HS-5 (cell line): Measurements from ENCODE around the gene BRD1.

Experiments
- DNase-seq: peaks from one replicate; pipeline ENCODE4 v3.0.0-alpha.2; 2012; ENCODE audit warnings: low read depth

The BRD1 gene

GRCh38 chr22:49751966-49752597 is 75.6 kb downstream of the BRD1 start:
- DNase-seq = no peak

- no peak for DNase-seq
Observed at GRCh38 chr22:49751318-49751965, 76.2 kb downstream of the BRD1 start.

DNA sequence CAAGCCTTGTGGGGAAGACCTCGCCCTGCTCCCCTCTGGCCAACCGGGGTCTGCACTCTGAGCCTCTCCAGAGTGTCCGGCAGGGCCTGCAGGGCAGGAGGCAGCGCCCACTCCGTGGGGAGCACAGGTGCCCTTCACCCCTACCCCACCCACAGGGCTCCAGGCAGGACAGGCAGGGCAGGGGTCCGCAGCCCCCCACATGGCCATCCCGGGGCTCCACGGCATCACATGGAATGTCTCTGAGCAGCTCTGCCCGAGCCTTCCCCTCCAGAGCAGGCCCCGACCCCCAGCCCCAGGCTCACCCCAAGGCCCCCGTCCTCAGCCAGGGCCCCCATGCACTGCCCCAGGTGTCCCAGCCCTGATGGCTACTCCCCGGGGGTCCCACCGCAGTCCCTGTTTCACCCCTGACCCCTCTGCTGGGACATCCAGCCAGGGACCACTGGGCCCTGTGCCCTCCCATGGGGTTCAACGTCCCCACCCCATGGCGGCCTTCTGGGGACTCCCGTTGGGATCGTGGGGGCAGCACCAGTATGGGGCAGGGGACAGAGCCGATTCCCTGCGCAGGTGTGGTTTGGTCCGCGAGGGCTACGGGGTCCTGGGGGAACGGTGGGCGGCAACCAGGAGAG is 77.7 kb downstream of the BRD1 start:
- no peak for DNase-seq

GRCh38 chr22:49749227-49749626 is 78.4 kb downstream of the BRD1 start:
- DNase-seq = no peak

GRCh38 chr22:49748514-49748913 is 79.2 kb downstream of the BRD1 start:
- DNase-seq = no peak

DNA sequence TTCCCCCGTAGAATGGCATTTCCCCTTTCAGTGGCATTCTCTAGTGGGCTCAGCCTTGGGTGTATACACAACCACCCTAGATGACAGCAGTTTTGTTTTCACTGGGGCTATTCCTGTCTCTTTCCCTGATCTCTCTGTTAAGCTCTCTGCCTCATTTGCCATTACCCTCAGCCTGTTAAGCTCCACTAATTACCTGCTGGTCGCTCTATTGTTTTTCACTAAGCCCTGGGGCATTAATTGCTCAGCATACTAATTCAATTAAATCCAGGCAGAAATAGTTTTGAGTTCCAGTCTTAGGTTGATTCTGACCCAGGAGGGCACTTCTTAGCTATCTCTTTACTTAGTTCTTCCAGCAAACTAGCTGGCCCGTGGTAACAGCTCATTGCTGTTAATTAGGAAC is 80.0 kb downstream of the BRD1 start:
- no peak for DNase-seq

- no peak for DNase-seq
Observed at GRCh38 chr22:49747130-49747529, 80.5 kb downstream of the BRD1 start.

DNA sequence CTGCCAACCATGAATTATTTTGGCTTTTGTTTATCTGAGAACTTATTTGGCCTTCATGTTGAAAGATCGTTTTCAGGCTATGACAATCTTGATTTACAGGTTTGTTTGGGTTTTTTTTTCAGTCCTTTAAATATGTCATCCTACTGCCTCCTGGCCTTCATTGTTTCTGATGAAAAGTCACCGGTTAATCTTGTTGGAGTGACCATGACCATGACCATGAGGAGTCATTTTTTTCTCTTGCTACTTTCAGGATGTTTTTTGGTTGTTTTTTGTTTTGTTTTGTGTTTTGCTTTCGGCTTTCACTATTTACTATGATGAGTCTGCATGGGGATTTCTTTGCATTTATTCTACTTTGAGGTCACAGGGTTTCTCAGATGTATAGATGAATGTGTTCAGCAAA is 81.6 kb downstream of the BRD1 start:
- no peak for DNase-seq

DNA sequence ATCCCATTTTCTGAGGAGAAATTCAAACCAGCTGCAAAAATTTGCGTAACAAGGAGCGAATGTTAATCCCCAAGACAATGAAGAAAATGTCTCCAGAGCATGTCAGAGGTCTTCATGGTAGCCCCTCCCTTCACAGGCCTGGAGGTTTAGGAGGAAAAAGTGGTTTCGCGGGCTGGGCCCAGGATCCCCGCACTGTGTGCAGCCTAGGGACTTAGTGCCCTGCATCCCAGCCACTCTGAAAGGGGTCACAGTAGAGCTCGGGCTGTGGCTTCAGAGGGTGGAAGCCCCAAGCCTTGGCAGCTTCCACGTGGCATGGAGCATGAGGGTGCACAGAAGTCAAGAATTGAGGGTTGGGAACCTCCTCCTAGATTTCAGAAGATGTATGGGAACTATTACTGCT is 87.4 kb downstream of the BRD1 start:
- DNase-seq = no peak

DNA sequence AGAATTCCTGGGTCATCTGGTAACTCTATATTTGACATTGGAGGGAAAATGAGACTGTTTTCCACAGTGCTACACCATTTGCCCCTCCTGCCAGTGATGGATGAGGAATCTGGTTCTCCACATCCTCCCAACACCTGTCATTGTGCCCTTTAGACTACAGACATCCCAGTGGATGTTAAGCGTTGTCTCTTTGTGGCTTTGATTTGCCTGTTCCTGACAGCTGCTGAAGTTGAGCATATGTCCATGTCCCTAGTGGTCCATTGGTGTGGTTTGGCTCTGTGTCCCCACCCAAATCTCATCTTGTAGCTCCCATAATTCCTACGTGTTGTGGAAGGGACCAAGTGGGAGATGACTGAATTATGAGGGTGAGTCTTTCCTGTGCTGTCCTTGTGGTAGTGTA is 88.5 kb downstream of the BRD1 start:
- DNase-seq = no peak

GRCh38 chr22:49738566-49738965 is 89.1 kb downstream of the BRD1 start:
- DNase-seq = no peak

DNA sequence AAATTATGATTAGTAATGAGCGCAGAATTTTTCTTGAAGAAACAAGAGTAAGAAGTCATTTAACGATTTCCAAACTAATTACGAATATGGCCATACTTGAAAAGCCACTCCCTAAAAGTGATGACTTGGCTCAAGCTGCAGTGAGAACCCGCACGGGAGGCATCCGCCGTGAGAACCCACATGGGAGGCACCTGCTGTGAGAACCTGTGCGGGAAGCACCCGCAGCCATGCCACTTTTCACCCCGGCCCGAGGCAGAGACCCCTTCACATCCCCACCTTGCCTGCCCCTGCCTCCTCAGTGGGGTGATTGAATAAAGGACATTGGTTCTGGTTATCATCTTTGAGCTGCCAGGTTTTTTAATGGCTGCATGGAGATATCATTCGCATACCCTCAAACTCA is 89.7 kb downstream of the BRD1 start:
- no peak for DNase-seq

DNA sequence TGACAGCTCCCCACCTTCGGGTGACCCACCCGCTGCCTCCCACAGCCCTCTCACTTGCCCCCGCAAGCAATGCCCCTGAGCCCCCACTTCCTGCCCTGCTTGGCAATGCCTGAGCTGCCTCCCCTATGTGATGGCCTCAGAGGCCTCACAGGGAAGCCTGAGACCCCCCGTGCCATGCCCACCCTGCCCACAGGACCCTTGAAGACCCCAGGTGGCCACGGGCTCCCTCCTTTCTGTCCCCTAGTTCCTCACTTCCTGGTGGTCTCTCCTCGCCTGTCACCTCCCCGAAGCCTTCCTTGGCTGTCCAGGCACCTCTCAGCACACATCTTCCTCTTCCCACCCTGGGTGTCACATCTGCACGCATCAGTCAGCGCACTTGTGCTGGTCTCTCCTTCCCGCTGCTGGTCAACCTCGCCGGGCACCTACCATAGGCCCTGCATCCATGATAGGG is 90.5 kb downstream of the BRD1 start:
- DNase-seq = no peak

DNA sequence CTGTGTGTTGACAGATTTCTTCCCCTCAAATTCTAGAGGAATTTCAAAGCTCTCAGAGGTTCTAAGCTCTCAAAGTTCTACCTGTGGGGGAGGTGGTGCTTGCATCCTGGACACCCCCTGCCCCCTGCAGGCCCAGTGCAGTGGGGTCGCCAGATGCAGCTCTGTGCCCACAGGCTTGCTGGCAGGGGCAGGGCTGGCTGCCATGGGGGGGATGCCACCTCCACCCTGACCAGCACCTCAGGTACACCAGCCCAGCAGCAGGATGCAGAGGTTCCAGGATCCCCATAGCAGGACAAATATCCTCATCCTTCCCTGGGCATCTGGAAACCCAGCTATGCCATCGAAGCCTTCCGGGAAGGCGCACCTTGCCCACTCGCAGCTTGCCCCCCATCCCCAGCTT is 91.1 kb downstream of the BRD1 start:
- DNase-seq = no peak

GRCh38 chr22:49735901-49736421 is 91.7 kb downstream of the BRD1 start:
- no peak for DNase-seq

- no peak for DNase-seq
Observed at GRCh38 chr22:49735411-49735900, 92.2 kb downstream of the BRD1 start.

DNA sequence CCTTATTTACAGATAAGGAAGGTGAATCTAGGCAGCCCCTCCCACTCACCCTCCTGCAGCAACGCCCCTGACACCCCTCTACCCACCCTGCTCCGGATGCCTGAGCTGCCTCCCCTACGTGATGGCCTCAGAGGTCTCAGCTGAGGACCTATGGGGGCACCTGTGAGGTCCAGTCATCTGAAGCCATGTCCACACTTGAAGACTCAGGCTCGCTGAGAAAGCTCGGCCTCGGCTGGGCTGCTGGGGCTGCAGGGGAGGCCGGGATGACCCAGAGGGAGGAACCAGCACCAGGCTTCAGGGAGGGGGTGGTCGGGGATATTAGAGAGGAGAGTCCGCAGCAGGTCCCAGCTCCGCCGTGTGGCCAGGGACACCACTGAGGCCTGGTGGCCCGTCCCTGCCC is 92.8 kb downstream of the BRD1 start:
- no peak for DNase-seq

GRCh38 chr22:49734390-49734789 is 93.3 kb downstream of the BRD1 start:
- DNase-seq = no peak

DNA sequence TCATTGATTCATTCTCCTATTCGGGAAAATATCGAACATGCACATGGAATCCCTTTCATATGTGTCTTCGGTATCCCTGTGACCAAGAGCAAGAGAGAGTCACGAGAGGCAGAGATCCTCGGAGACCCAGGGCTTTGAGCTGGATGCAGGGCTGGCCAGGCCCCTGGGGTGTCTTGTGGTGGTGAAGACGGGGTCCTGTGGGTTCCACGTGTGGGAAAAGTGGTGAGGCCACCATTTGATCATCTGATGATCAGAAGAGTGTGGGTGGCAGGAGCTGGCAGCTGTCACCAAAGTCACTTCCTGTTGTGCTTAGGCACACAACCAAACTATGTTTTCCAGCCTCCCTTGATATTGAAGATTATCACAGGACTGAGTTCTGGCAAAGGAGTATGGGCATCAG is 94.0 kb downstream of the BRD1 start:
- no peak for DNase-seq

GRCh38 chr22:49730656-49731055 is 97.0 kb downstream of the BRD1 start:
- DNase-seq = no peak

DNA sequence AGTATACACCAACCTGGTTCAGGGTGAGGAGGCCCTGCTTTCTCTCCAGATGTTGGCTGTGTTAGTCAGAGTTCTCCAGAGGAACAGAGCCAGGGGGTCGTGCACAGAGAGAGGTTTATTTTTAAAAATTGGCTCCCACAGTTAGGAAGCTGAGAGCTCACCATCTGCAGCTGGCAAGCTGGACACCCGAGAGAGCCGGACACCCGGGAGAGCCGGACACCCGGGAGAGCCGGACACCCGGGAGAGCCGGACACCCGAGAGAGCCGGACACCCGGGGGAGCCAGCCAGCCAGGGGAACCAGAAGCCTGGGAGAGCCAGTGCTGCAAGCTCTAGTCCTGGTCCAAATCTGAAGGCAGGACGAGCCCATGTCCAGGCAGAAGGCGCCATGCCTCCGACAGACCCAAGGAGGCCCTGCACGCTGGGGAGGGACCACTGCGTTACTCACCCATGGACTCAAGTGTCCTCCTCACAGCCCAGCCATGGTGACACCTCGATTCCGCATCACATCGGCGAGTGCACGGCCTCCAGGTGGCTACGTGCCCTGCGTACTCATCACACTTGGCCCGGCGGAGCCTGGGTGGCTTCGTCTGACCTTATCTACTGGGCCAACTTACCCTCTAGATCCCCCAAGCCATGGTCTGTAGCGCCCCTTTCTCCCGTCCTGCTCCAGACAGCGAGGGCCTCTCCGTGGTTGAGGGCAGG is 99.0 kb downstream of the BRD1 start:
- DNase-seq = no peak

GRCh38 chr22:49727881-49728569 is 99.6 kb downstream of the BRD1 start:
- no peak for DNase-seq
